ENCODE measurements around the gene EDARADD. TPM values are rescaled to one million over a fixed set of nuclear protein-coding genes. Genes with fewer than 3 reads are reported as not detected.
"Not testable (repeated sequence)": the region's sequence is repeated elsewhere in the genome, so short reads cannot be mapped to it uniquely, and the experiment has no call there.

EDARADD gene
- polyA plus RNA-seq, 1 donor = 0.66 TPM

DNA sequence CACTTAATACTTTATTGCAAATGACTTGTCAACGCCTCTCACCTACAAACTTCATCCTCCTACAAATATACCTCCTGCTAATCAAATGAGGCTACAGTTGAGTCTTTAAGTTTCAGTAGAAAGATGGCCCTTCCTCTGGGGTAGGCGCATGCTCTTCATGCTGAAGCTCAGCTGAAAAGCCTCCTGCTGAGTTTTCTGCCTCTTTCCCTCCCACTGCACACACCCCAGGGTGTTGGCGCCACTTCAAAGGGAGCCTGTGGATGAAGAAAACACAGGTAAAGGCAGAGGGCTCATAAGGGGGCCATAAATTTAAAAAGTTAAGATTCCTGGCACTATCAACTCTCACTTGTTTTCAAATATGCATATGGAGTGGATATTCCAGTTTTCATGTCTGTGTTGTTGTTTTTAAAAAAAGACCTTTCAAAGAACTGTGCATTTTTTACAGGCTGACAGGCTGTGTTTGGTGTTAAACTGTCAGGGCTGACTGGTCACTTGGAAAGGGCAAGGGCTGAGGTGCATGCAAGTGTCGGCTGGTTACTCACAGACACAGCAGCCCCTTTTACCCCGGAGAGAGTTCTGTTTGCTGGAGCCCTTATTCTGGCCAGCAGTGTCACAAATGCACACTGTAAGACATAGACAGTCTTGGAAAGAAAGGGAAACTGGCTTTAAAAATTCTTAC lies 86.8 kb downstream of the EDARADD start:
- 100% methylated on average over 1 of the region's 5 CpGs for WGBS (ENCODE audit: insufficient coverage, low lambda C conversion rate)
- DNase-seq = no peak

DNA sequence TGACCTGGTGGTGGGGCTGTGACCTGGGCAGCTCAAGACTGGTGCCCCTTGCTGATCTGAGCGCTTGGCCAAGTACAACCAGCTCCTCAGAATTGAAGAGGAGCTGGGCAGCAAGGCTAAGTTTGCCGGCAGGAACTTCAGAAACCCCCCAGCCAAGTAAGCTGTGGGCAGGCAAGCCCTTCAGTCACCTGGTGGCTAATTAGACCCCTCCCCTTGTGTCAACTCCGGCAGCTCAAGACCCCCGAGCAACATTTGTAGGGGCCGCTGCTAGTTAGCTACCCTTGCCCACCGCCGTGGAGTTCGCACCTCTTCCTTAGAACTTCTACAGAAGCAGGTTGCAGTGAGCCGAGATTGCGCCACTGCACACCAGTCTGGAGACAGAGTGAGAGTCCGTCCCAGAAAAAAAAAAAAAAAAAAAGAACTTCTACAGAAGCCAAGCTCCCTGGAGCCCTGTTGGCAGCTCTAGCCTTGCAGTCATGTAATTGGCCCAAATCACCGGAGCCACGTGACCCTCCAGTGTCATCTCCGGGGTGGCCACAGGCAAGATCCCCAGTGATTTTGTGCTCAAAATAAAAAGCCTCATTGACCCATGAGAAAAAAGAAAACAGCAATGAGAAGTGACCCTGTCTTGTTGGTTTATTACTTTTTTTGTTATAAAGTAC lies 90.4 kb downstream of the EDARADD start:
- Histone ChIP-seq H3K4me3 (ENCODE audit: low read length) (no peak overlapping the region), H3K9me3 (ENCODE audit: control insufficient read depth, low read depth, low read length) (no peaks in the 10 kb centered on the region), H3K4me1 (ENCODE audit: control insufficient read depth, insufficient read depth, low read length) (no peaks in the 10 kb centered on the region), H3K36me3 (ENCODE audit: control insufficient read depth, insufficient read depth, low read length) (no peaks in the 10 kb centered on the region), H3K27me3 (ENCODE audit: control insufficient read depth, insufficient read depth, low read length) (no peaks in the 10 kb centered on the region), H3K27ac (ENCODE audit: low read length) (no peak overlapping the region)
- DNase-seq = no peak
- WGBS (ENCODE audit: insufficient coverage, low lambda C conversion rate) = no CpG with 5 or more reads among the region's 14 CpGs

More for the DNA sequence above, 86.8 kb downstream of the EDARADD start:
- Histone ChIP-seq H3K27ac (ENCODE audit: low read length) (no peak overlapping the region), H3K9me3 (ENCODE audit: control insufficient read depth, low read depth, low read length) (no peaks in the 10 kb centered on the region), H3K4me3 (ENCODE audit: low read length) (no peak overlapping the region), H3K4me1 (ENCODE audit: control insufficient read depth, insufficient read depth, low read length) (no peaks in the 10 kb centered on the region), H3K27me3 (ENCODE audit: control insufficient read depth, insufficient read depth, low read length) (no peaks in the 10 kb centered on the region), H3K36me3 (ENCODE audit: control insufficient read depth, insufficient read depth, low read length) (no peaks in the 10 kb centered on the region)

DNA sequence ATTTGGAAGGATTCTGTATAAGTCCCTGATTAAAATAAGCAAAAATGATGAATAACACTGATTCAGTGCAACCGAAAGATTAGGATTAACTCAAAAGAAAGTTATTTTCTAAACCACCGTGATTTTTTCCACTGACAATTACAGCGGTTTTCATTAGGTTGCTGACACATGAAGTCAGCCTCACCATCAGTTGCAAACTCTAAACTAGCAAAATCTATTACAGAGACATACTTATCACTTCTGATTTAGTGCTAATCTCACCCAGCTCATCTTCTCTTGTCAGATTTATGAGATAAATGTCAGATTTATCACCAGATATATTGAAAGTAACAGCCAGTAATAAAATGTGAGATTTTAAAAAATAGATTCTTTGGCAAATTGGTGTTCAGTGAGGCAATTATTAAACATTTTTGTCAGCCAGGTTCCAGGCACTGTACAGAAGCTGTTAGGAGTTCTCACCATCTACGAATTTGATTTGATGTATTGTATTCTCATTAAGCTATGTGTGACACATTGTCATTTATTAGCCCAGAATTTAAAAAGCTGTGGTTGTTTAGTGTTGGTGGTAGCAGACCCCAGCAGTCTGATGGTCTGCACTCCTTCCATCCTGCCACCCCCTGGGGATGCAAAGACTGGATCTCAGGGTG lies 92.4 kb downstream of the EDARADD start:
- Histone ChIP-seq H3K27me3 (ENCODE audit: control insufficient read depth, insufficient read depth, low read length) (no peaks in the 10 kb centered on the region), H3K27ac (ENCODE audit: low read length) (no peak overlapping the region), H3K36me3 (ENCODE audit: control insufficient read depth, insufficient read depth, low read length) (no peaks in the 10 kb centered on the region), H3K9me3 (ENCODE audit: control insufficient read depth, low read depth, low read length) (no peaks in the 10 kb centered on the region), H3K4me3 (ENCODE audit: low read length) (no peak overlapping the region), H3K4me1 (ENCODE audit: control insufficient read depth, insufficient read depth, low read length) (peaks cover 3% of the 10 kb centered on the region)
- no peak for DNase-seq
- WGBS (ENCODE audit: insufficient coverage, low lambda C conversion rate) = 80% methylated on average over 2 of the region's 4 CpGs

- not testable (repeated sequence) for H3K9me3 ChIP-seq (ENCODE audit: control insufficient read depth, low read depth, low read length); H3K27ac ChIP-seq (ENCODE audit: low read length); DNase-seq; H3K4me1 ChIP-seq (ENCODE audit: control insufficient read depth, insufficient read depth, low read length); H3K27me3 ChIP-seq (ENCODE audit: control insufficient read depth, insufficient read depth, low read length); H3K36me3 ChIP-seq (ENCODE audit: control insufficient read depth, insufficient read depth, low read length); H3K4me3 ChIP-seq (ENCODE audit: low read length)
- WGBS (ENCODE audit: insufficient coverage, low lambda C conversion rate) = 100% methylated on average over 1 of the region's 3 CpGs
These were observed 95.1 kb downstream of the EDARADD start for GRCh38 chr1:236489161-236489560.

DNA sequence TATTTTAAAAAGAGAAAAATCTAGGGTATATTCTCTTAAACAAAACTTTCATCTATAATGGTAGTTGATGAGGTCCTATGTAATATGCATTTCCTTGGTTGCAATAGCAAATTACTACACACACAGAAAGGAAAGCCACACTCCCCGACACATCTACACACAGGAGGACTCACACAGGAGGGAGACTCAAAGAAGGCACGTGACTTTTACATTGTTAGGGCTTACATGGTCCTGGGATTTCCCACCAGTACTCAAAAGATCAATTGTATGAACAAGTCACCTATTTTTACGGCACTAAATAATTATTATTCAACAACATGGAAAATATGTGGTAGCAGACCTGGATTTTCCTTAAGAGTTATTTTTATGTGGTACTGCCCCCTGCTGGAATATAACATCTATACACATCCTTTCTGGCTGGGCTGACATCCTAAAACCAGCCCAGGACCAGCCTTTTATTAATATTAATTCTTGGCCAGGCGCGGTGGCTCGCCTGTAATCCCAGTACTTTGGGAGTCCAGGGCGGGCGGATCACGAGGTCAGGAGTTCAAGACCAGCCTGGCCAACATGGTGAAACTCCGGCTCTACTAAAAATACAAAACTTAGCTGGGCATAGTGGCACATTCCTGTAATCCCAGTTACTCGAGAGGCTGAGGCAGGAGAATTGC lies 95.8 kb downstream of the EDARADD start:
- WGBS (ENCODE audit: insufficient coverage, low lambda C conversion rate) = no CpG with 5 or more reads among the region's 11 CpGs
- peak; percentile 18 to 29 for DNase-seq

GRCh38 chr1:236491469-236492136 lies 97.5 kb downstream of the EDARADD start:
- Histone ChIP-seq H3K4me1 (ENCODE audit: control insufficient read depth, insufficient read depth, low read length) (peaks cover 3% of the 10 kb centered on the region), H3K36me3 (ENCODE audit: control insufficient read depth, insufficient read depth, low read length) (no peaks in the 10 kb centered on the region), H3K27ac (ENCODE audit: low read length) (no peak overlapping the region), H3K9me3 (ENCODE audit: control insufficient read depth, low read depth, low read length) (no peaks in the 10 kb centered on the region), H3K4me3 (ENCODE audit: low read length) (no peak overlapping the region), H3K27me3 (ENCODE audit: control insufficient read depth, insufficient read depth, low read length) (peaks cover 17% of the 10 kb centered on the region)
- no peak for DNase-seq
- 100% methylated on average over 1 of the region's 10 CpGs for WGBS (ENCODE audit: insufficient coverage, low lambda C conversion rate)

More for the DNA sequence above, 95.8 kb downstream of the EDARADD start:
- no peak overlapping the region for H3K27ac ChIP-seq (ENCODE audit: low read length)
- H3K36me3 ChIP-seq (ENCODE audit: control insufficient read depth, insufficient read depth, low read length) = no peaks in the 10 kb centered on the region
- H3K4me3 ChIP-seq (ENCODE audit: low read length) = no peak overlapping the region
- peaks cover 13% of the 10 kb centered on the region for H3K27me3 ChIP-seq (ENCODE audit: control insufficient read depth, insufficient read depth, low read length)
- no peaks in the 10 kb centered on the region for H3K9me3 ChIP-seq (ENCODE audit: control insufficient read depth, low read depth, low read length)
- peaks cover 3% of the 10 kb centered on the region for H3K4me1 ChIP-seq (ENCODE audit: control insufficient read depth, insufficient read depth, low read length)

DNA sequence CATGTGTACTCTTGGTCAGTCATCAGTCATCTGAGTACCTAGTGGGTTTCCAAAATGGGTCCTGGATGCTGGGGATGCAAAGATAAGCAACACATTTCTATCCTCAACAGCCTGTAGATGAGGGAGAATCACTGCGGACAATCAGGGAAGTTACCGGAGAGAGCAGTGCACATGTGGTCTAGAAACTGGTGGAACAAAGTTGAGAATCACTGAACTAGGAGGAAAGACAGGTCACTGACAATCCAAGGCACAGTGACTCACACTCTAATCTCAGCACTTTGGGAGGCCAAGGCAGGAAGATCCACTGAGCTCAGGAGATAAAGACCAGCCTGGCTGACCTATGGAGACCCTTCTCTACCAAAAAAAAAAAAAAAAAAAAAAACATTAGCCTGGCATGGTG lies 98.3 kb downstream of the EDARADD start:
- Histone ChIP-seq H3K27ac (ENCODE audit: low read length) (no peak overlapping the region), H3K4me1 (ENCODE audit: control insufficient read depth, insufficient read depth, low read length) (peaks cover 3% of the 10 kb centered on the region), H3K9me3 (ENCODE audit: control insufficient read depth, low read depth, low read length) (no peaks in the 10 kb centered on the region), H3K4me3 (ENCODE audit: low read length) (no peak overlapping the region), H3K36me3 (ENCODE audit: control insufficient read depth, insufficient read depth, low read length) (no peaks in the 10 kb centered on the region), H3K27me3 (ENCODE audit: control insufficient read depth, insufficient read depth, low read length) (peaks cover 17% of the 10 kb centered on the region)
- no peak for DNase-seq
- WGBS (ENCODE audit: insufficient coverage, low lambda C conversion rate) = no CpG with 5 or more reads among the region's 2 CpGs

GRCh38 chr1:236494082-236494481 lies 100.0 kb downstream of the EDARADD start:
- H3K4me3 ChIP-seq (ENCODE audit: low read length) = no peak overlapping the region
- H3K9me3 ChIP-seq (ENCODE audit: control insufficient read depth, low read depth, low read length) = no peaks in the 10 kb centered on the region
- H3K36me3 ChIP-seq (ENCODE audit: control insufficient read depth, insufficient read depth, low read length) = no peaks in the 10 kb centered on the region
- WGBS (ENCODE audit: insufficient coverage, low lambda C conversion rate) = 89% methylated on average over 3 of the region's 11 CpGs
- H3K27ac ChIP-seq (ENCODE audit: low read length) = no peak overlapping the region
- DNase-seq = no peak
- peaks cover 17% of the 10 kb centered on the region for H3K27me3 ChIP-seq (ENCODE audit: control insufficient read depth, insufficient read depth, low read length)
- H3K4me1 ChIP-seq (ENCODE audit: control insufficient read depth, insufficient read depth, low read length) = peaks cover 3% of the 10 kb centered on the region

DNA sequence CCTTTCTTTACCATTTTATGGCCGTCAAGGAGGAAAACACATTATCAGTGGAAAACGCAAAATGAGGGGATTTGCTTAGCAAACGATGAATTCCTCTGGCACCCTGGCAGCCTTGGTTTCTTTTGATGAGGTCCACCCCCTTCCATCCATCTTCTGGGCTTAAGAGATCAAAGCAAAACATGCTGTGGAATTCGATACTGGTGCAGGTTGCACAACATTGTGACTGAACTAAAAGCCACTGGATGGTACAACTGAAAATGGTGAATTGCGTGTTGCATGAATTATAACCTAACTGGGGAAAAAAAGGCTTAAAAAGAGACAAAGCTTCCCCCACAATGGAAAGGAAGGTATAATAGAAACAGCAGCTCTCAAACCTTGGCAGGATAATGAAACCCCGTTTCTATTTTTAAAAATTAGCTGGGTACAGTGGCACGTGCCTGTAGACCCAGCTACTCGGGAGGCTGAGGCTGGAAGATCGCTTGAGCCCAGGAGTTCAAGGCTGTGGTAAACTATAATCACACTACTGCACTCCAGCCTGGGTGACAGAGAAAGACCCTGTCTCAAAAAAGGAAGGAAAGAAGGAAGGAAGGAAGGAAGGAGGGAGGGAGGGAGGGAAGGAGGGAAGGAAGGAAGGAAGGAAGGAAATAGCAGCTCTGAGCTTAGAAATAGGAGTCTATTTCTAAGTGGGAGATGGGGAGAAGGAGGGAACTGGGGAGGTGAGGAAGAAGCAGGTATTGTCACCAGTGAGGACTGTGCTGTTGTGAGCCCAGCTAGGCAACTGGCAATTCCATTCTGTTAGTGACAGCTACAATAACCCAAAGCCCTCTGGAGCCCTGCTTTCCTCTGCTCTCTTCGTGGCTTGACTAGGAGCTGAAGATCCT lies 100.7 kb downstream of the EDARADD start:
- peaks cover 17% of the 10 kb centered on the region for H3K27me3 ChIP-seq (ENCODE audit: control insufficient read depth, insufficient read depth, low read length)
- H3K27ac ChIP-seq (ENCODE audit: low read length) = no peak overlapping the region
- WGBS (ENCODE audit: insufficient coverage, low lambda C conversion rate) = 30% methylated on average over 2 of the region's 10 CpGs
- H3K9me3 ChIP-seq (ENCODE audit: control insufficient read depth, low read depth, low read length) = no peaks in the 10 kb centered on the region
- no peak for DNase-seq
- no peak overlapping the region for H3K4me3 ChIP-seq (ENCODE audit: low read length)
- H3K36me3 ChIP-seq (ENCODE audit: control insufficient read depth, insufficient read depth, low read length) = no peaks in the 10 kb centered on the region
- H3K4me1 ChIP-seq (ENCODE audit: control insufficient read depth, insufficient read depth, low read length) = peaks cover 3% of the 10 kb centered on the region

Measured in large intestine (tissue), 3 donors.